ENCODE data around the gene TEKT1. TPM values are rescaled to one million over a fixed set of nuclear protein-coding genes. Genes with fewer than 3 reads are reported as not detected.
A peak's percentile ranks its signal among the peaks of the same experiment; 100 is the strongest.
"Not testable (repeated sequence)": the region's sequence is repeated elsewhere in the genome, so short reads cannot be mapped to it uniquely, and the experiment has no call there.

Gene TEKT1
- total and polyA plus RNA-seq, 2 experiments from 2014 or later, result not detected

- H3K4me2 ChIP-seq; H3K4me3 ChIP-seq; H3K4me1 ChIP-seq (ENCODE audit: insufficient read depth); H3K27ac ChIP-seq (ENCODE audit: low read depth); H3K27ac Mint-ChIP-seq; H3K79me2 ChIP-seq (replicated peaks; ENCODE audit: insufficient read depth); H3K4me1 Mint-ChIP-seq; H3F3A ChIP-seq (replicated peaks; ENCODE audit: low read depth); DNase-seq (ENCODE audit: low spot score); H3K36me3 Mint-ChIP-seq (ENCODE audit: low read depth); H3K4me3 Mint-ChIP-seq; H2AFZ ChIP-seq; H4K20me1 ChIP-seq (replicated peaks; ENCODE audit: insufficient read depth); H3K9me3 Mint-ChIP-seq; H3K36me3 ChIP-seq (ENCODE audit: insufficient read depth); H3K27me3 ChIP-seq (ENCODE audit: insufficient read depth); H3K27me3 Mint-ChIP-seq (ENCODE audit: insufficient read depth, low read depth, poor library complexity); H3K9me2 ChIP-seq (ENCODE audit: insufficient read depth): not testable (repeated sequence)
- TF ChIP-seq CTCF (conservative IDR thresholded peaks at IDR 0.05; ENCODE audit: low read depth in 2 of 2), result peak in 1 of 2 experiments; percentile 37; a peak in 2 of 4 replicates
- ATAC-seq, result peak; percentile 62
Measured at GRCh38 chr17:6841769-6842168, 10.2 kb upstream of the TEKT1 start.

GRCh38 chr17:6830383-6830986 is 1.0 kb downstream of the TEKT1 start:
- Histone ChIP-seq H3F3A (replicated peaks; ENCODE audit: low read depth) (no peaks in the 10 kb centered on the region), H3K36me3 (ENCODE audit: insufficient read depth) (no peaks in the 10 kb centered on the region), H3K27me3 (ENCODE audit: insufficient read depth) (peaks cover 28% of the 10 kb centered on the region), H3K79me2 (replicated peaks; ENCODE audit: insufficient read depth) (no peaks in the 10 kb centered on the region), H3K4me2 (no peak overlapping the region), H3K4me1 (ENCODE audit: insufficient read depth) (no peaks in the 10 kb centered on the region), H3K27ac (ENCODE audit: low read depth) (no peak overlapping the region), H3K4me3 (no peak overlapping the region), H2AFZ (no peak overlapping the region), H3K9me2 (ENCODE audit: insufficient read depth) (no peaks in the 10 kb centered on the region), H4K20me1 (replicated peaks; ENCODE audit: insufficient read depth) (no peaks in the 10 kb centered on the region)
- Mint-ChIP-seq H3K27ac (no peak overlapping the region), H3K9me3 (no peaks in the 10 kb centered on the region), H3K4me3 (no peak overlapping the region; the same call in 2 of the 3 replicates), H3K4me1 (peaks cover 2% of the 10 kb centered on the region; the same call in 1 of the 3 replicates), H3K36me3 (ENCODE audit: low read depth) (no peaks in the 10 kb centered on the region), H3K27me3 (ENCODE audit: insufficient read depth, low read depth, poor library complexity) (peaks cover 20% of the 10 kb centered on the region)
- DNase-seq (ENCODE audit: low spot score) (no peak), ATAC-seq (no peak)
- TF ChIP-seq, protein P1, sequence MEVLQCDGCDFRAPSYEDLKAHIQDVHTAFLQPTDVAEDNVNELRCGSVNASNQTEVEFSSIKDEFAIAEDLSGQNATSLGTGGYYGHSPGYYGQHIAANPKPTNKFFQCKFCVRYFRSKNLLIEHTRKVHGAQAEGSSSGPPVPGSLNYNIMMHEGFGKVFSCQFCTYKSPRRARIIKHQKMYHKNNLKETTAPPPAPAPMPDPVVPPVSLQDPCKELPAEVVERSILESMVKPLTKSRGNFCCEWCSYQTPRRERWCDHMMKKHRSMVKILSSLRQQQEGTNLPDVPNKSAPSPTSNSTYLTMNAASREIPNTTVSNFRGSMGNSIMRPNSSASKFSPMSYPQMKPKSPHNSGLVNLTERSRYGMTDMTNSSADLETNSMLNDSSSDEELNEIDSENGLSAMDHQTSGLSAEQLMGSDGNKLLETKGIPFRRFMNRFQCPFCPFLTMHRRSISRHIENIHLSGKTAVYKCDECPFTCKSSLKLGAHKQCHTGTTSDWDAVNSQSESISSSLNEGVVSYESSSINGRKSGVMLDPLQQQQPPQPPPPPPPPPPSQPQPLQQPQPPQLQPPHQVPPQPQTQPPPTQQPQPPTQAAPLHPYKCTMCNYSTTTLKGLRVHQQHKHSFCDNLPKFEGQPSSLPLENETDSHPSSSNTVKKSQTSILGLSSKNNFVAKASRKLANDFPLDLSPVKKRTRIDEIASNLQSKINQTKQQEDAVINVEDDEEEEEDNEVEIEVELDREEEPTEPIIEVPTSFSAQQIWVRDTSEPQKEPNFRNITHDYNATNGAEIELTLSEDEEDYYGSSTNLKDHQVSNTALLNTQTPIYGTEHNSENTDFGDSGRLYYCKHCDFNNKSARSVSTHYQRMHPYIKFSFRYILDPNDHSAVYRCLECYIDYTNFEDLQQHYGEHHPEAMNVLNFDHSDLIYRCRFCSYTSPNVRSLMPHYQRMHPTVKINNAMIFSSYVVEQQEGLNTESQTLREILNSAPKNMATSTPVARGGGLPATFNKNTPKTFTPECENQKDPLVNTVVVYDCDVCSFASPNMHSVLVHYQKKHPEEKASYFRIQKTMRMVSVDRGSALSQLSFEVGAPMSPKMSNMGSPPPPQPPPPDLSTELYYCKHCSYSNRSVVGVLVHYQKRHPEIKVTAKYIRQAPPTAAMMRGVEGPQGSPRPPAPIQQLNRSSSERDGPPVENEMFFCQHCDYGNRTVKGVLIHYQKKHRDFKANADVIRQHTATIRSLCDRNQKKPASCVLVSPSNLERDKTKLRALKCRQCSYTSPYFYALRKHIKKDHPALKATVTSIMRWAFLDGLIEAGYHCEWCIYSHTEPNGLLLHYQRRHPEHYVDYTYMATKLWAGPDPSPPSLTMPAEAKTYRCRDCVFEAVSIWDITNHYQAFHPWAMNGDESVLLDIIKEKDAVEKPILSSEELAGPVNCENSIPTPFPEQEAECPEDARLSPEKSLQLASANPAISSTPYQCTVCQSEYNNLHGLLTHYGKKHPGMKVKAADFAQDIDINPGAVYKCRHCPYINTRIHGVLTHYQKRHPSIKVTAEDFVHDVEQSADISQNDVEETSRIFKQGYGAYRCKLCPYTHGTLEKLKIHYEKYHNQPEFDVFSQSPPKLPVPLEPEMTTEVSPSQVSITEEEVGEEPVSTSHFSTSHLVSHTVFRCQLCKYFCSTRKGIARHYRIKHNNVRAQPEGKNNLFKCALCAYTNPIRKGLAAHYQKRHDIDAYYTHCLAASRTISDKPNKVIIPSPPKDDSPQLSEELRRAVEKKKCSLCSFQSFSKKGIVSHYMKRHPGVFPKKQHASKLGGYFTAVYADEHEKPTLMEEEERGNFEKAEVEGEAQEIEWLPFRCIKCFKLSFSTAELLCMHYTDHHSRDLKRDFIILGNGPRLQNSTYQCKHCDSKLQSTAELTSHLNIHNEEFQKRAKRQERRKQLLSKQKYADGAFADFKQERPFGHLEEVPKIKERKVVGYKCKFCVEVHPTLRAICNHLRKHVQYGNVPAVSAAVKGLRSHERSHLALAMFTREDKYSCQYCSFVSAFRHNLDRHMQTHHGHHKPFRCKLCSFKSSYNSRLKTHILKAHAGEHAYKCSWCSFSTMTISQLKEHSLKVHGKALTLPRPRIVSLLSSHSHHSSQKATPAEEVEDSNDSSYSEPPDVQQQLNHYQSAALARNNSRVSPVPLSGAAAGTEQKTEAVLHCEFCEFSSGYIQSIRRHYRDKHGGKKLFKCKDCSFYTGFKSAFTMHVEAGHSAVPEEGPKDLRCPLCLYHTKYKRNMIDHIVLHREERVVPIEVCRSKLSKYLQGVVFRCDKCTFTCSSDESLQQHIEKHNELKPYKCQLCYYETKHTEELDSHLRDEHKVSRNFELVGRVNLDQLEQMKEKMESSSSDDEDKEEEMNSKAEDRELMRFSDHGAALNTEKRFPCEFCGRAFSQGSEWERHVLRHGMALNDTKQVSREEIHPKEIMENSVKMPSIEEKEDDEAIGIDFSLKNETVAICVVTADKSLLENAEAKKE (CRISPR knock-in tag; IDR thresholded peaks at IDR 0.05), result no peak
- TF ChIP-seq ZNF114 (CRISPR knock-in tag; IDR thresholded peaks at IDR 0.05) (no peak), EZH2phosphoT487 (IDR thresholded peaks at IDR 0.05; ENCODE audit: unreplicated experiment) (no peak), CREB1 (CRISPR knock-in tag; IDR thresholded peaks at IDR 0.05; ENCODE audit: low read depth) (no peak), POLR2AphosphoS5 (IDR thresholded peaks at IDR 0.05; ENCODE audit: low read depth) (no peak), NANOG (IDR thresholded peaks at IDR 0.05; ENCODE audit: borderline replicate concordance) (no peak), EZH2 (IDR thresholded peaks at IDR 0.05; ENCODE audit: low read depth, unreplicated experiment) (no peak)
- TF ChIP-seq, protein P2, sequence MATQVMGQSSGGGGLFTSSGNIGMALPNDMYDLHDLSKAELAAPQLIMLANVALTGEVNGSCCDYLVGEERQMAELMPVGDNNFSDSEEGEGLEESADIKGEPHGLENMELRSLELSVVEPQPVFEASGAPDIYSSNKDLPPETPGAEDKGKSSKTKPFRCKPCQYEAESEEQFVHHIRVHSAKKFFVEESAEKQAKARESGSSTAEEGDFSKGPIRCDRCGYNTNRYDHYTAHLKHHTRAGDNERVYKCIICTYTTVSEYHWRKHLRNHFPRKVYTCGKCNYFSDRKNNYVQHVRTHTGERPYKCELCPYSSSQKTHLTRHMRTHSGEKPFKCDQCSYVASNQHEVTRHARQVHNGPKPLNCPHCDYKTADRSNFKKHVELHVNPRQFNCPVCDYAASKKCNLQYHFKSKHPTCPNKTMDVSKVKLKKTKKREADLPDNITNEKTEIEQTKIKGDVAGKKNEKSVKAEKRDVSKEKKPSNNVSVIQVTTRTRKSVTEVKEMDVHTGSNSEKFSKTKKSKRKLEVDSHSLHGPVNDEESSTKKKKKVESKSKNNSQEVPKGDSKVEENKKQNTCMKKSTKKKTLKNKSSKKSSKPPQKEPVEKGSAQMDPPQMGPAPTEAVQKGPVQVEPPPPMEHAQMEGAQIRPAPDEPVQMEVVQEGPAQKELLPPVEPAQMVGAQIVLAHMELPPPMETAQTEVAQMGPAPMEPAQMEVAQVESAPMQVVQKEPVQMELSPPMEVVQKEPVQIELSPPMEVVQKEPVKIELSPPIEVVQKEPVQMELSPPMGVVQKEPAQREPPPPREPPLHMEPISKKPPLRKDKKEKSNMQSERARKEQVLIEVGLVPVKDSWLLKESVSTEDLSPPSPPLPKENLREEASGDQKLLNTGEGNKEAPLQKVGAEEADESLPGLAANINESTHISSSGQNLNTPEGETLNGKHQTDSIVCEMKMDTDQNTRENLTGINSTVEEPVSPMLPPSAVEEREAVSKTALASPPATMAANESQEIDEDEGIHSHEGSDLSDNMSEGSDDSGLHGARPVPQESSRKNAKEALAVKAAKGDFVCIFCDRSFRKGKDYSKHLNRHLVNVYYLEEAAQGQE (IDR thresholded peaks at IDR 0.05; ENCODE audit: unreplicated experiment), result no peak

Data from GM23338 (cell line).